Measurements from ENCODE around the gene NOSIP. TPM values are rescaled to one million over a fixed set of nuclear protein-coding genes. Genes with fewer than 3 reads are reported as not detected.

The NOSIP gene
- polyA plus RNA-seq, 1 of the 3 experiments (the other 2 are of a cell fraction), result 128 TPM

DNA sequence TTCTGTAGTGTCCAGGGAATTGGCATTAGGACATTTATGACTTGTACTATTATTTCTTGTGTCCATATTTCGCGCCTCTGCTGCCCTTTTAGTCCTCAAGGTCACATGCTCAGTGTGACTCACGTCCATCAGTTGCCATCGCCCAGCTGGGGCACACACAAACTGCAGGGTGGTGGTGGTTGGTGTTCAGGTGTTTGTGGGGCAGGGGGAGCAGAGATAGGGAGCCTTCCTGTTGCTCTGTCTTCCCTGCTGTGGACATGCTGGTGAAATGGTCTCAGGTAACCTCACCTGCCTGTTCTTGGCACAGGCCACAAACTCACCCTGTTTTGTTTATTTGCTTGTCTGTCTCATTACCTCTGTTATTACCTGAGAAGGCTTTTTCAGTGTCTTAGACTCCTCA is 33.0 kb upstream of the NOSIP start:
- Histone ChIP-seq H4K20me1 (ENCODE audit: insufficient read depth) (peaks cover 51% of the 10 kb centered on the region), H3K4me3 (ENCODE audit: low read depth in 2 of 2, low read length in 1 of 2) (no peak overlapping the region), H3K9me3 (no peaks in the 10 kb centered on the region), H3K9ac (peak overlapping the region; percentile 37; the same call in 1 of the 2 replicates), H3K4me2 (peak overlapping the region; percentile 65), H3K9me2 (no peaks in the 10 kb centered on the region), H3K4me1 (ENCODE audit: control insufficient read depth in 1 of 2, insufficient read depth in 2 of 2, low read depth in 1 of 2, low read length in 1 of 2) (peaks cover 0 to 14% of the 10 kb centered on the region in 2 experiments; a peak in 3 of 4 replicates), H3K79me2 (ENCODE audit: insufficient read depth) (peaks cover 81% of the 10 kb centered on the region), H3K36me3 (replicated peaks in 1 of 2; ENCODE audit: control insufficient read depth in 1 of 2, insufficient read depth in 2 of 2, low read length in 1 of 2) (peaks cover 15 to 44% of the 10 kb centered on the region in 2 experiments), H3K27me3 (ENCODE audit: insufficient read depth) (no peaks in the 10 kb centered on the region), H2AFZ (ENCODE audit: low read depth) (no peak overlapping the region), H3K27ac (ENCODE audit: low read depth in 2 of 2, low read length in 1 of 2) (peak overlapping the region in 1 of 2 experiments; percentile 74; a peak in 2 of 4 replicates), H3F3A (replicated peaks; ENCODE audit: insufficient read depth) (peaks cover 15% of the 10 kb centered on the region)
- WGBS (ENCODE audit: low lambda C conversion rate), result 72% methylated on average over 4 of the region's 4 CpGs
- no peak for DNase-seq
- ChIA-PET CTCF (no interaction called here), POLR2A (no interaction called here)
- TF ChIP-seq, protein P1, sequence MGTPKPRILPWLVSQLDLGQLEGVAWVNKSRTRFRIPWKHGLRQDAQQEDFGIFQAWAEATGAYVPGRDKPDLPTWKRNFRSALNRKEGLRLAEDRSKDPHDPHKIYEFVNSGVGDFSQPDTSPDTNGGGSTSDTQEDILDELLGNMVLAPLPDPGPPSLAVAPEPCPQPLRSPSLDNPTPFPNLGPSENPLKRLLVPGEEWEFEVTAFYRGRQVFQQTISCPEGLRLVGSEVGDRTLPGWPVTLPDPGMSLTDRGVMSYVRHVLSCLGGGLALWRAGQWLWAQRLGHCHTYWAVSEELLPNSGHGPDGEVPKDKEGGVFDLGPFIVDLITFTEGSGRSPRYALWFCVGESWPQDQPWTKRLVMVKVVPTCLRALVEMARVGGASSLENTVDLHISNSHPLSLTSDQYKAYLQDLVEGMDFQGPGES (IDR thresholded peaks at IDR 0.05; ENCODE audit: low read depth, low read length), result no peak
- TF ChIP-seq SIN3A (IDR thresholded peaks at IDR 0.05; ENCODE audit: borderline replicate concordance, low read depth, low read length), result no peak
- no peak for TF ChIP-seq NRF1 (IDR thresholded peaks at IDR 0.05; ENCODE audit: low read depth, low read length)
- no peak for TF ChIP-seq SMC3 (IDR thresholded peaks at IDR 0.05; ENCODE audit: low read depth, low read length)
- no peak for TF ChIP-seq FOXM1 (IDR thresholded peaks at IDR 0.05; ENCODE audit: low read depth)
- TF ChIP-seq POLR2AphosphoS5 (IDR thresholded peaks at IDR 0.05; ENCODE audit: low read depth, low read length), result no peak
- TF ChIP-seq GABPA (IDR thresholded peaks at IDR 0.05; ENCODE audit: low read depth), result no peak
- TF ChIP-seq MEF2A (IDR thresholded peaks at IDR 0.05; ENCODE audit: borderline replicate concordance, low read depth), result no peak
- no peak for TF ChIP-seq MXI1 (IDR thresholded peaks at IDR 0.05; ENCODE audit: low read depth, low read length)
- TF ChIP-seq RXRA (IDR thresholded peaks at IDR 0.05; ENCODE audit: borderline replicate concordance, low read depth), result no peak
- TF ChIP-seq ELF1 (IDR thresholded peaks at IDR 0.05), result no peak

DNA sequence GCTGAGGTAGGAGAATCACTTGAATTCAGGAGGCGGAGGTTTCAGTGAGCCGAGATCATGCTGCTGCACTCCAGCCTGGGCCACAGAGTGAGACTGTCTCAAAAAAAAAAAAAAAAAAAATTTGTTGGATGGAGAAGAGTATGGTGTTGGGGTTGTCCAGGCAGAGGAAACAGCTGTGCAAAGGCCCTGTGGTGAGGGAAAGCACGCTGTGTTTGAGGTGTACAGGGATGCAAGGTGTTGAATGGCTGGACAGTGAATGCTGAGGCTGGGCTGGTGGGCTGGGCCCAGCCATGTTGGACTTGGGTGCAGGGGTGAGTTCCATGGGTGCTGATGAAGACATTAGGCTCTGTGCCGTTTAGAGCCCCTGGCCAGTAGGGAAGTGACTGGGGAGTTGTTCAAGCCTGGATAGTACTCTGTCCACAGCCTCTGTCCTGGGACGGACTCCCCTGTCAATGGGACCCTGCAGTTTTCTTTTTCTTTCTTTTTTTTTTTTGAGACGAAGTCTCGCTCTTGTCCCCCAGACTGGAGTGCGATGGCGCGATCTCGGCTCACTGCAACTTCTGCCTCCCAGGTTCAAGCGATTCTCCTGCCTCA is 29.2 kb upstream of the NOSIP start:
- Histone ChIP-seq H3F3A (replicated peaks; ENCODE audit: insufficient read depth) (peaks cover 18% of the 10 kb centered on the region), H3K4me2 (no peak overlapping the region), H3K9ac (no peak overlapping the region), H3K79me2 (ENCODE audit: insufficient read depth) (peaks cover 94% of the 10 kb centered on the region), H3K9me3 (no peaks in the 10 kb centered on the region), H3K9me2 (no peaks in the 10 kb centered on the region), H3K4me1 (ENCODE audit: control insufficient read depth in 1 of 2, insufficient read depth in 2 of 2, low read depth in 1 of 2, low read length in 1 of 2) (peaks cover 0 to 13% of the 10 kb centered on the region in 2 experiments; a peak in 3 of 4 replicates), H4K20me1 (ENCODE audit: insufficient read depth) (peaks cover 83% of the 10 kb centered on the region), H3K27me3 (ENCODE audit: insufficient read depth) (no peaks in the 10 kb centered on the region), H2AFZ (ENCODE audit: low read depth) (no peak overlapping the region), H3K27ac (ENCODE audit: low read depth in 2 of 2, low read length in 1 of 2) (no peak overlapping the region), H3K36me3 (replicated peaks in 1 of 2; ENCODE audit: control insufficient read depth in 1 of 2, insufficient read depth in 2 of 2, low read length in 1 of 2) (peaks cover 0 to 37% of the 10 kb centered on the region in 2 experiments), H3K4me3 (ENCODE audit: low read depth in 2 of 2, low read length in 1 of 2) (no peak overlapping the region)
- no peak for TF ChIP-seq RFX5 (IDR thresholded peaks at IDR 0.05; ENCODE audit: low read length)
- TF ChIP-seq, protein P1 (IDR thresholded peaks at IDR 0.05; ENCODE audit: low read depth, low read length), result no peak
- TF ChIP-seq NRF1 (IDR thresholded peaks at IDR 0.05; ENCODE audit: low read depth, low read length), result no peak
- no peak for TF ChIP-seq CHD2 (IDR thresholded peaks at IDR 0.05; ENCODE audit: low read length, partially characterized antibody)
- ChIA-PET POLR2A (interaction anchor here (0.6 to 0.8 kb wide), 2 partner anchors 23 to 401 kb away, joined by 3 read pairs; no protein-coding TSS in a partner anchor), CTCF (interaction anchor here (0.9 kb wide), 1 partner anchor 63 kb away, joined by 4 read pairs; no protein-coding TSS in a partner anchor)
- no peak for DNase-seq
- WGBS (ENCODE audit: low lambda C conversion rate), result 93% methylated on average over 12 of the region's 12 CpGs
